A549 (cell line): ENCODE measurements around the gene CNTNAP2. TPM values are rescaled to one million over a fixed set of nuclear protein-coding genes. Genes with fewer than 3 reads are reported as not detected.

ENCODE experiments used
- ATAC-seq, 2 experiments: fragments of 200-7000 bp in 1 of 2; fragments of >200 bp in 1 of 2; cut with Nextera tagmentation in 1 of 2; cut with Tn5 transposase in 1 of 2; 3 replicates each; pipeline versions ENCODE4 v1.8.0 to v1.9.1; 2018 to 2020; ENCODE audit warnings: mild to moderate bottlenecking in 1 of 2, moderate library complexity in 1 of 2
- CTCF ChIA-PET: fragments of 300-600 bp; sonication (Branson Sonifier 250); formaldehyde crosslinking; extraction: SDS; loops from one replicate; lab custom pipeline; 2021; ENCODE audit warnings: antibody characterized with exemption, inconsistent platforms; lab: Yijun Ruan, JAX
- POLR2A ChIA-PET: fragments of 350-600 bp; formaldehyde crosslinking; extraction: SDS; loops from one replicate; lab custom pipeline; 2021; ENCODE audit warnings: antibody characterized with exemption, inconsistent platforms; lab: Yijun Ruan, JAX
- DNase-seq, 2 experiments: peaks; one replicate each; pipeline versions ENCODE4 v3.0.0 to v3.0.0-alpha.2; 2011 to 2016; ENCODE audit warnings: low read depth in 1 of 2, low spot score in 1 of 2
- FAIRE-seq: peaks from 2 replicates; lab custom pipeline; 2011; peaks lifted over from hg19 to GRCh38; lab: Jason Lieb, UNC
- H3K27ac ChIP-seq, 2 experiments: fragments of >200 bp; sonication (Bioruptor Twin); formaldehyde crosslinking; 3 replicates each; pipeline ENCODE4 v1.5.1; 2016 to 2017
- H3K4me1 ChIP-seq: fragments of >200 bp; sonication (Bioruptor Twin); formaldehyde crosslinking; 3 replicates; pipeline ENCODE4 v1.6.1; 2016
- H3K4me2 ChIP-seq: fragments of >200 bp; sonication (Bioruptor Twin); formaldehyde crosslinking; 3 replicates; pipeline ENCODE4 v1.6.1; 2016
- H3K4me3 ChIP-seq: fragments of >200 bp; sonication (Bioruptor Twin); formaldehyde crosslinking; 3 replicates; pipeline ENCODE4 v1.5.1; 2016
- H3K9me3 ChIP-seq: fragments of >200 bp; sonication (Bioruptor Twin); formaldehyde crosslinking; 3 replicates; pipeline ENCODE4 v1.6.1; 2016
- ATOH8 ChIP-seq: fragments of 250-450 bp; sonication (Bioruptor Pico); IDR thresholded peaks from 2 replicates; pipeline ENCODE4 v1.5.0; 2020; ENCODE audit warnings: low read depth, mild to moderate bottlenecking, moderate library complexity
- BHLHE40 ChIP-seq: IDR thresholded peaks from 2 replicates; pipeline ENCODE4 v1.6.1; 2012; ENCODE audit warnings: low read depth, low read length, inconsistent platforms
- CBX2 ChIP-seq: fragments of 200-600 bp; sonication (generic); IDR thresholded peaks from 2 replicates; pipeline ENCODE4 v1.6.1; 2016; ENCODE audit warnings: low read depth, mild to moderate bottlenecking, borderline replicate concordance
- CBX8 ChIP-seq: fragments of 200-600 bp; sonication (generic); IDR thresholded peaks from 2 replicates; pipeline ENCODE4 v1.6.1; 2016
- CHD2 ChIP-seq: fragments of 150-350 bp; IDR thresholded peaks from 2 replicates; pipeline ENCODE4 v1.6.1; 2014; ENCODE audit warnings: low read length; ENCODE audit not compliant: partially characterized antibody
- CHD4 ChIP-seq: fragments of 200-600 bp; sonication (generic); IDR thresholded peaks from 2 replicates; pipeline ENCODE4 v1.6.1; 2016; ENCODE audit warnings: antibody characterized with exemption, mild to moderate bottlenecking, borderline replicate concordance
- CTCF ChIP-seq: fragments of >200 bp; sonication (Bioruptor Twin); formaldehyde crosslinking; IDR thresholded peaks from 3 replicates; pipeline ENCODE4 v1.5.1; 2016
- E2F6 ChIP-seq: IDR thresholded peaks from 2 replicates; pipeline ENCODE4 v1.6.1; 2012; ENCODE audit warnings: low read depth, borderline replicate concordance
- EHF ChIP-seq: fragments of 250-450 bp; sonication (Bioruptor Pico); IDR thresholded peaks from 2 replicates; pipeline ENCODE4 v1.5.0; 2020; ENCODE audit warnings: mild to moderate bottlenecking
- ESRRA ChIP-seq: fragments of 150-350 bp; IDR thresholded peaks from 2 replicates; pipeline ENCODE4 v1.6.1; 2014; ENCODE audit warnings: mild to moderate bottlenecking, low read length, borderline replicate concordance
- FOSB ChIP-seq: fragments of 250-450 bp; sonication (Bioruptor Pico); IDR thresholded peaks from 2 replicates; pipeline ENCODE4 v1.5.0; 2020; ENCODE audit warnings: mild to moderate bottlenecking, moderate library complexity
- HOXB13 ChIP-seq: fragments of 250-450 bp; sonication (Bioruptor Pico); IDR thresholded peaks from 2 replicates; pipeline ENCODE4 v1.5.0; 2020; ENCODE audit warnings: low read depth, mild to moderate bottlenecking, moderate library complexity
- HOXB5 ChIP-seq: fragments of 250-450 bp; sonication (Bioruptor Pico); IDR thresholded peaks from 2 replicates; pipeline ENCODE4 v1.5.0; 2020; ENCODE audit warnings: mild to moderate bottlenecking, moderate library complexity
- JUN ChIP-seq, 2 experiments: fragments of >200 bp; sonication (Bioruptor Twin); formaldehyde crosslinking; IDR thresholded peaks; 2 replicates in 1 of 2; 3 replicates in 1 of 2; pipeline ENCODE4 v1.6.1; 2016 to 2017
- JUNB ChIP-seq: fragments of >200 bp; sonication (Bioruptor Twin); formaldehyde crosslinking; IDR thresholded peaks from 2 replicates; pipeline ENCODE4 v1.6.1; 2016
- KDM1A ChIP-seq: fragments of 200-600 bp; sonication (generic); IDR thresholded peaks from 2 replicates; pipeline ENCODE4 v1.6.1; 2016; ENCODE audit warnings: low read depth, mild to moderate bottlenecking
- MAZ ChIP-seq: fragments of 150-350 bp; IDR thresholded peaks from 2 replicates; pipeline ENCODE4 v1.6.1; 2014; ENCODE audit warnings: antibody characterized with exemption, low read depth, low read length, borderline replicate concordance
- NFE2L2 ChIP-seq: fragments of 150-350 bp; conservative IDR thresholded peaks from 2 replicates; pipeline ENCODE4 v1.6.1; 2014; ENCODE audit warnings: low read length
- NR3C1 ChIP-seq: fragments of >200 bp; sonication (Bioruptor Twin); formaldehyde crosslinking; IDR thresholded peaks from 3 replicates; pipeline ENCODE4 v1.6.1; 2017
- PBX3 ChIP-seq: IDR thresholded peaks from 2 replicates; pipeline ENCODE4 v1.6.1; 2012
- POLR2AphosphoS2 ChIP-seq: conservative IDR thresholded peaks from 2 replicates; pipeline ENCODE4 v1.6.1; 2012; ENCODE audit warnings: low read length, improper control_type of control experiment, inconsistent platforms
- RAD21 ChIP-seq, 2 experiments: fragments of >200 bp in 1 of 2; sonication (Bioruptor Twin) in 1 of 2; formaldehyde crosslinking in 1 of 2; IDR thresholded peaks in 1 of 2; conservative IDR thresholded peaks in 1 of 2; 2 replicates in 1 of 2; 3 replicates in 1 of 2; pipeline ENCODE4 v1.6.1; 2012 to 2018; ENCODE audit warnings: inconsistent platforms in 1 of 2
- SMC3 ChIP-seq: fragments of >200 bp; sonication (Bioruptor Twin); formaldehyde crosslinking; IDR thresholded peaks from 3 replicates; pipeline ENCODE4 v1.6.1; 2018; ENCODE audit warnings: inconsistent platforms
- SREBF2 ChIP-seq: fragments of 450-650 bp; IDR thresholded peaks from 2 replicates; pipeline ENCODE4 v1.6.1; 2014; ENCODE audit warnings: mild to moderate bottlenecking, moderate library complexity
- TP53 ChIP-seq: fragments of 250-450 bp; sonication (Bioruptor Pico); IDR thresholded peaks from 2 replicates; pipeline ENCODE4 v1.5.0; 2021; ENCODE audit warnings: mild to moderate bottlenecking, moderate library complexity
- USF2 ChIP-seq: fragments of 450-650 bp; IDR thresholded peaks from 2 replicates; pipeline ENCODE4 v1.6.1; 2014; ENCODE audit warnings: antibody characterized with exemption
- ZC3H11A ChIP-seq: fragments of 450-650 bp; IDR thresholded peaks from 2 replicates; pipeline ENCODE4 v1.6.1; 2014; ENCODE audit warnings: antibody characterized with exemption, mild to moderate bottlenecking
- ZSCAN20 ChIP-seq: fragments of 250-450 bp; sonication (Bioruptor Pico); IDR thresholded peaks from 2 replicates; pipeline ENCODE4 v1.8.0; 2022; ENCODE audit warnings: mild to moderate bottlenecking, moderate library complexity
- WGBS: methylation state at CpG from one replicate; pipeline ENCODE4 v1.1.6; 2017; ENCODE audit errors: missing lambda C conversion rate; 5-methylcytosine and 5-hydroxymethylcytosine counted together
- polyA plus RNA-seq, 4 experiments: library from polyadenylated mRNA; depleted of rRNA in 3 of 4; stranded (reverse); fragments of >200 nt; fragmentation: RNase III in 1 of 4; extraction: RNeasy Plus Mini Kit Qiagen cat#74134 plus additional on column Dnase treatment in 1 of 4; gene quantifications; 2 replicates in 3 of 4; 3 replicates in 1 of 4; pipeline ENCODE4 v1.2.3, GENCODE V29; 2011 to 2017

CNTNAP2 gene
- polyA plus RNA-seq, 2 of the 4 experiments (the other 2 are of a cell fraction): 0.05 to 0.13 TPM

GRCh38 chr7:146417176-146417575 lies 300.6 kb downstream of the CNTNAP2 start:
- ATAC-seq: no peak
- no peak overlapping the region for H3K4me2 ChIP-seq
- no peak for FAIRE-seq

GRCh38 chr7:146423446-146423845 lies 306.8 kb downstream of the CNTNAP2 start:
- no peak for TF ChIP-seq ZC3H11A
- TF ChIP-seq RAD21 (conservative IDR thresholded peaks at IDR 0.05 in 1 of 2, IDR thresholded peaks at IDR 0.05 in 1 of 2): no peak
- TF ChIP-seq HOXB13 (CRISPR knock-in tag): no peak
- TF ChIP-seq USF2: no peak
- no peak for TF ChIP-seq NR3C1
- no peak for TF ChIP-seq ESRRA
- no peak for TF ChIP-seq JUN (IDR thresholded peaks at IDR 0.05)
- TF ChIP-seq SMC3: no peak
- no peak for TF ChIP-seq JUNB
- no peak for TF ChIP-seq CHD4
- H3K4me3 ChIP-seq: no peak overlapping the region
- ATAC-seq: no peak
- ChIA-PET CTCF (no interaction called here), POLR2A (no interaction called here)
- WGBS: 23% methylated on average over 1 of the region's 1 CpG
- H3K4me2 ChIP-seq: no peak overlapping the region
- no peak overlapping the region for H3K27ac ChIP-seq
- no peak for DNase-seq
- H3K4me1 ChIP-seq: no peaks in the 10 kb centered on the region
- FAIRE-seq: no peak
- H3K9me3 ChIP-seq: no peaks in the 10 kb centered on the region

More at GRCh38 chr7:146417176-146417575, 300.6 kb downstream of the CNTNAP2 start:
- TF ChIP-seq USF2: no peak
- TF ChIP-seq E2F6: no peak
- ChIA-PET CTCF (no interaction called here), POLR2A (no interaction called here)
- Histone ChIP-seq H3K9me3 (no peaks in the 10 kb centered on the region), H3K4me3 (no peak overlapping the region), H3K4me1 (no peaks in the 10 kb centered on the region), H3K27ac (no peak overlapping the region)
- no peak for DNase-seq

- 0% methylated on average over 6 of the region's 6 CpGs for WGBS
- POLR2A ChIA-PET: no interaction called here
These were observed 307.5 kb downstream of the CNTNAP2 start for GRCh38 chr7:146424084-146424483.

More at GRCh38 chr7:146424084-146424483, 307.5 kb downstream of the CNTNAP2 start:
- Histone ChIP-seq H3K9me3 (no peaks in the 10 kb centered on the region), H3K4me3 (no peak overlapping the region), H3K4me2 (no peak overlapping the region), H3K27ac (no peak overlapping the region), H3K4me1 (no peaks in the 10 kb centered on the region)
- CTCF ChIA-PET: no interaction called here
- ATAC-seq (no peak), FAIRE-seq (no peak), DNase-seq (no peak)
- no peak for TF ChIP-seq CTCF
- TF ChIP-seq FOSB (CRISPR knock-in tag): no peak
- TF ChIP-seq KDM1A: no peak
- TF ChIP-seq MAZ: no peak
- no peak for TF ChIP-seq CBX8
- TF ChIP-seq EHF: no peak
- TF ChIP-seq HOXB5 (CRISPR knock-in tag): no peak
- TF ChIP-seq PBX3: no peak
- no peak for TF ChIP-seq POLR2AphosphoS2
- TF ChIP-seq JUN (IDR thresholded peaks at IDR 0.05): no peak
- TF ChIP-seq E2F6: no peak
- TF ChIP-seq CBX2: no peak
- no peak for TF ChIP-seq CHD2
- no peak for TF ChIP-seq NFE2L2
- no peak for TF ChIP-seq SREBF2
- TF ChIP-seq ZSCAN20 (CRISPR knock-in tag): no peak
- no peak for TF ChIP-seq BHLHE40
- TF ChIP-seq ATOH8: no peak
- TF ChIP-seq TP53 (CRISPR knock-in tag): no peak
